HG03354 (cell line): Measurements from ENCODE around the gene ODAD4.

Experiments used
- ATAC-seq: cut with Tn5 transposase; IDR thresholded peaks from one replicate; pipeline ENCODE4 v1.9.1; 2021; ENCODE audit warnings: mild to moderate bottlenecking; ENCODE audit not compliant: unreplicated experiment, poor library complexity, severe bottlenecking

ODAD4 gene

DNA sequence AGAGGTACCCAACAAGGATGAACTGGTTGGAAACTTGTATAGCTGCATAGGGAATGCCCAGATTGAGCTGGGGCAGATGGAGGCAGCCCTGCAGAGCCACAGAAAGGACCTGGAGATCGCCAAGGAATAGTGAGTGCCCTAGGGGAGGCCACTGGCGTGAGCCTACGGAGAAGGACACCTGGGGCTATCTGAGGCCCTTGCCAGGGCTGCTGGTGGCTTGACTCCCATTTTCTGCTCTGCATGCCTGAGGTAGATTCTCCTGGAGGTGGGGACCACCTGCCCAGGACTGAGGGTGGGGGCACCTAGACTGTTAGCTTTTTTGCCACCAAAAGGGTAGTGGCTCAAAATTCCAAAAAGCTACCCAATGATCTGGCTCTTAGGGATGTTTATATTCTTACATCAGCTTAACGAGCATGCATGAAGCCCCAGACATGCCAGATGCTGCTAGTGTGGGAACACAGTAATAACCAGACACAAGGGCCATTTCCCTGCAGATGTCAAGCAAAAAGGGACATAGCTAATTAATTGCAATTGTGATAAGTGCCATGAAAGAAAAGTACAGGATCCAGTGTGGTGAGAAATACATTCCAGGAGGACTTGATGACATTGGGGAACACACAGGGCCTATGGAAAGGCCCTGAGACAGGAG, 8.8 kb downstream of the ODAD4 start:
- no peak for ATAC-seq

DNA sequence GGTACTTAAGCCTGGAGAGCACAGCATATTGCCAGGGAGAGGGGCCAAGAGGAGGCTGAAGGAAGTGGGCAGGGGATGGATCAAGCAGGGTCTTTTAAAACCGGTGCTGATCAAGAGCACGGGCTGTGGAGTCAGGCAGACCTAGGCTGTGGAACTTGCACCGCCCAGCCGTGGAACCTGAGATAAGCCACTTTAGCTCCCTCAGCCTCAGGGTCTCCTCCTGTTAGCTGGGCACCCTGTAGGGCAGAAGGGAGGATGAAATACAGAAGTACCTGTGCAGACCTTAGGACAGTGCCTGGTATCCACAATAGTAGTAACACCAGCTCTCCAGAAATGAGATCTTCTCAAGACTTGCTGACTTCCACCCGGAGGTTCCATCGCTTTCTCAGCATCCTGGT, 9.3 kb downstream of the ODAD4 start:
- no peak for ATAC-seq

DNA sequence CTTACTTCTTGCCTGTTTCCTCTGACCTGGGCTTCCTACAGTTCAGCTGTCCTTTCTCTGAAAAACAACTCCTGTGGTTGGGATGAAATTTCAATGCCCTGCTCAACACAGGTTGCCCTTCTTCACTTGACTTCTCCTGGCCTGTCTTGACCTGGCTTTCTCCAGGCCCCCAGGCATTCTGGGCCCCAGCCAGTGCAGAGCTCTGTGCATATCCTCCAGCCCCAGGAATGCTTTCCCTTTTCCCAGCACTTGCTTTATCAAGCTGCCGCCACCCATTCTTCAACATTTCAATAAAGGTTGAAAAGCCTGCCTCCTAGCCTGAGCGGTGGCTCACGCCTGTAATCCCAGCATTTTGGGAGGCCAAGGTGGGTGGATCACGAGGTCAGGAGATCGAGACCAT, 10.8 kb downstream of the ODAD4 start:
- no peak for ATAC-seq

- ATAC-seq, result no peak
Measured at GRCh38 chr17:41942626-41943373, 12.4 kb downstream of the ODAD4 start.

GRCh38 chr17:41943492-41943891, 13.1 kb downstream of the ODAD4 start:
- no peak for ATAC-seq

- no peak for ATAC-seq
Measured at GRCh38 chr17:41944943-41945342, 14.5 kb downstream of the ODAD4 start.

GRCh38 chr17:41948762-41949460, 18.5 kb downstream of the ODAD4 start:
- no peak for ATAC-seq

- ATAC-seq, result no peak
Measured at GRCh38 chr17:41956522-41956921, 26.1 kb downstream of the ODAD4 start.

DNA sequence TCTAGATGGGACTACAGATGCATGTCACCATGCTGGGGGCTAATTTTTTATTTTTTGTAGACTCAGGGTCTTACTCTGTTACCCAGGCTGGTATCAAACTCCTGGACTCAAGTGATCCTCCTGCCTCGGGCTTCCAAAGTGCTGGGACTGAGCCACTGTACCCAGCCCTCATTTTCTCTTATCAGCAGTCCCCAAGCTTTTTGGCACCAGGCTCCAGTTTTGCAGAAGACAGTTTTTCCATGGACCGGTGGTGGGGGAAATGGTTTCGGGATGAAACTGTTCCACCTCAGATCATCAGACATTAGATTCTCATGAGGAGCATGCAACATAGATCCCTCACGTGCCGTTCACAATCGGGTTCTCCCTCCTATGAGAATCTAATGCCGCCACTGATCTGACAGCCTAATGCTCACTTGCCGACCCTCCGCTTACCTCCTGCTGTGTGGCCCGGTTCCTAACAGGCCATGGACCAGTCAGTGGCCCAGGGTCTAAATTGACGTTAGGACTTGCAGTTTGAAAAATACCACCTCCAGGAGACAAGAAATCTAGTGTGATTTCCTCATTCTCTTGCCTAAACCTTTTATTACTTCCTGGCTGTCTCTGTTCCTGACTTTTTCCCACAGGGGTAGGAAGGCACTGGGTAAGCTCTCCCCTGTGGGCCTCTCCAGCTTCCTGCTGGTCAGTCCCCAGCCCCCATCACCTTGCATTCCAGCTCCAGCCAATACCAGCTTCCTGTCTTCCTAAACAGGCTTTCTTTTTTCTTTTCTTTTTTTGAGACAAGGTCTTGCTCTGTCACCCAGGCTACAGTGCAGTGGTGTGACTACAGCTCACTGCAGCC, 26.8 kb downstream of the ODAD4 start:
- no peak for ATAC-seq

DNA sequence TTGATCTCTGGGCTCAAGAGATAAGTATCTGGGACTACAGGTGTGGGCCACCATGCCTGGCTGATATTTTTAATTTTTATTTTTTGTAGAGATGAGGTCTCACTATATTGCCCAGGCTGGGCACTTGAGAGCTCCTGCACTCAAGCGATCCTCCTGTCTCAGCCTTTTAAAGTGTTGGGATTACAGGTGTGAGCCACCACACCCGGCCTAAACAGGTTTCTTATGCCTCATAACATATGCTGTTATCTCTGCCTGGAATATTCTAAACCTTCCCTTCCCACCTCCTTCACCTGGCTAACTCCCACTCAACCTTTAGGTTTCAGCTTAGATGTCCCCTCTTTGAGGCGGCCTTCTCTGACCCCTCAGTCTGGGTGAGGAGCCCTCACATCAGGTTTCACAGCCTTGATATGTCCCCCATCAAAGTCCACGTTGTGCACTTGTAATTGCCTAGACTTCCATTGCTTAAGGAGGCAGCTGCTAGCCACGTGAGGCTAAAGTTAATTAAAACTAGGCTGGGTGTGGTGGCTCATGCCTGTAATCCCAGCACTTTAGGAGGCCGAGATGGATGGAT, 27.5 kb downstream of the ODAD4 start:
- no peak for ATAC-seq

DNA sequence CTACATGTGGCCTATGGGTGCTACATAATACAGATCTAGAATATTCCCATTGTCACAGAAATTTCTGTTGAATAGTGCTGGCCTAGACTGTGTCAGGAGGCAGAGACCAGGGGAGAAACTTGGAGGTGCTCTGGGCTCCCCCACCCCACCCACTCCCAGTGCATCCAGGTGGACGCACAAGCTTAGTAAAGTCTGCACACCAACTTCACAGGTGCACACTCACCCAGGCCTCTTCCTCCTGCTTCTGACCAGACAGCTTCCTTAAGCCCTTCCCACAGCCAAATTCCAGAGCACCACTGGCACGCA, 28.6 kb downstream of the ODAD4 start:
- no peak for ATAC-seq

- no peak for ATAC-seq
Measured at GRCh38 chr17:41959336-41960095, 29.1 kb downstream of the ODAD4 start.

DNA sequence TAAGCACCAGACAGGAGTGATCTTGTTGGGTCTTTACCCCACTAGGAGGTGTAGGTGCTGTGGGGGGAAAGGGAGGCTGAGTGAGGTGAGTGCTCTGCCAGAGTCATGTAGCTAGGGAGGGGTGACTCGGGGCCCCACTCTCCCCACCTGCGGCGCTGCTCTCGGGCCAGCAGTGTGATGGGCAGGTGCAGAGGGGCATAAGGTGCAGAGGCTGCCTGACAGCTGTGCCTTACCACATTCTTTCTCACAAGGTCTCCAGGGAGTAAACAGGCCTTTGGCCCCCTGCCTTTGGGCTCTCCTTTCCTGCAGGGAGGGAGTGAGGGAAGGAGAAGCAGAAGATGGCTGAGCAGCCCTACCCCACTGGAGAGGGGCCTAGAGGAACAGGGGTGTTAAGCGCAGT, 31.7 kb downstream of the ODAD4 start:
- ATAC-seq, result no peak

DNA sequence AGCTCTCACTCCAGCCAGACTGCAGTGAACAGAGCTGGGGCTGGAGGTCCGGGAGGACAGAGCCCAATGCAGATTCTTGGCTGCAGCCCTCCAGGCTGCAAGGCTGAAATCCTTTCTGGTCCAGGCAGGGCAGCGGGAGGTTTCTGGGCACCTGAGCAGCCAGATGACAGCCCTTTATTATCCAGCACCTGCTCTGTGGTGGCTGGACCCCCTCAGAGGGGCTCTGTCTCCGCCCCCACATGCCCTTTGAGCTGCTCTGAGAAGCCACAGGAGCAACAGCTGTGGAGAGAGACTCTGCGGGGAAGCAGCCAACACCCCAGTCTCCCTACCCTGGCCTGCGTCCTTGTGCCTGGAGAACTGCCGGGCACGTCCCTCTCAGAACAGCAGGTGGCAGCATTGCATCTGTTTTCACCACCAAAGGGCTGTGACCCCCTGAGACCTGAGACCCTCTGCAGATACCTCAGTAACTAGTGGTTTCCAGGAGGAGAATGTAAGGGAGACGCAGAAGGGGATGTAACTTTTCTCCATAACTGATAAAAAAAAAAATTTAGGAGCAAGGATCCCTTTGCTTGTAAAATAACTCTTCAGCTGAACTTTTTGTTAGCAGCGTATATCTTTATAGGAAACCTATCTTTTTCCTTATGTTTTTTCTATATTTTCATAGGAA, 32.5 kb downstream of the ODAD4 start:
- no peak for ATAC-seq

DNA sequence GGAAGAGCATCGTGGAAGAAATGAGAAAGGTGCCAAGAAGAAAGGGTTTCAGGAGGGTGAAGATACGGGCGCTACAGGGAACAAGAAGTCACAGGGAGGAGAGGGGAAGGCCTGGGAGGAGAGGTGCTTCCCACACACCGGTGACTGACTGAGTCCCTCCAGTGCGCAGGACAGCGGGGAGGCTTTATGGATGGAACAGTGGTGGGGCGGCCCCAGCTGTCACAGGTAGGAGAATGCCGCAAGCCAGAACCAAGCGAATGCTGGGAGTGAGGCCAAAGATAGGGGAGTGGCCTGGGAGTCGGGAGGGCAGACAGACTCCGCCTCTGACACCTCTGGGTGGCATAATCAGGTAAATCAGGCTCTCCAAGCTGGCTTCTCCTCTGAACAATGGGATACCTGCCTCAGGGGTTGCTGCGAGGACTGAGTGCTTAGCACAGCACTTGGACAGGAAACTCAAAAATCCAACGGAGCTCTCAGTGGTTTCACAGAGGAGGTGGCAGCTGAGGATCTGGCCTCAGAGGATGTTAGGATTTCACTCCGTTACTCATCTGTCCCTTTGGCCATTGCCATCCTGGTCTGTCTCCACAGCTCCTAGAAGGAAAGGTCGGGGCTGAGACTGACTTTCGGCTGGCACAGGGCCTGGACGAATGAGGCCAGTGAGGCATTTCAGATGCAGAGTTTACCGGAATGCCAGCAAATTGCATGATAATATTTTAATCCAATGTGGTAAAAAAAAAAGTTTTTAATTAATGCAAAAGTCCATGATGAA, 35.5 kb downstream of the ODAD4 start:
- ATAC-seq, result no peak

DNA sequence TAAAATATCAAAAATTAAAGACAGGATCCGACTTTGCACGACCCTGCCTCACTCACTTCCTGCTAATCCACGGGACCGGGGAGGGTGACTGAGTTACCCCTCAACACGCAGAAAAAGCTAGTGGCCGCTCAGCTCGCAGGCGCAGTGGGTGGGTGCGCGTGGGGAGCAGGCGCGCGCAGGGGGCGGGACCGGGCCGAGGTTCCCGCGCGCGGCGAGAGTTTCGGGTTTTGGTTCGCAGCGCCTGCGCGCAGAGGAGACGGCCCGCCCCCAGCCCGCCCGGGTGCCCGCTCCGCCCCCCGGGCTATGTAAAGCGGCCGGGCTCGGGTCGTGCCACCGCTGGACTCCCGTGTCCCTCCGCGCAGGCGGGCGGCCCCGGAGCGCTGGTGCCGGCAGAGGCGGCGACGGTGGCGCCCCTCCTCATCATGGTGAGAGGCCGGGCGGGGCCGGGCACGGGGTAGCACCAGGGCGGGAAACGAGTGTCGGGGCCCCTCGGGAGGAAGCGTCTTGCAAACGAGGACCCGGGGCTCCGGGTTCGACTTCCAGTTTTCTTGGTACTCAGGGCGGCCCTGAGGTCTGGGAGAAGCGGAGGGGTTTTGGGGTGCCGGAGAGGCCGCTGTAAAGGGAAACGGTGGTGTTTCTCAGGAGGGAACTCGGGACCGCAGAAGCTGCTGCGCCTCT, 36.2 kb downstream of the ODAD4 start, which contains the start of gene CNP:
CNP (plus strand) TSS at position 333 of the 678 bp plus-strand sequence; CDS start at position 423, 90 bp downstream.
- peak; percentile 71 for ATAC-seq

DNA sequence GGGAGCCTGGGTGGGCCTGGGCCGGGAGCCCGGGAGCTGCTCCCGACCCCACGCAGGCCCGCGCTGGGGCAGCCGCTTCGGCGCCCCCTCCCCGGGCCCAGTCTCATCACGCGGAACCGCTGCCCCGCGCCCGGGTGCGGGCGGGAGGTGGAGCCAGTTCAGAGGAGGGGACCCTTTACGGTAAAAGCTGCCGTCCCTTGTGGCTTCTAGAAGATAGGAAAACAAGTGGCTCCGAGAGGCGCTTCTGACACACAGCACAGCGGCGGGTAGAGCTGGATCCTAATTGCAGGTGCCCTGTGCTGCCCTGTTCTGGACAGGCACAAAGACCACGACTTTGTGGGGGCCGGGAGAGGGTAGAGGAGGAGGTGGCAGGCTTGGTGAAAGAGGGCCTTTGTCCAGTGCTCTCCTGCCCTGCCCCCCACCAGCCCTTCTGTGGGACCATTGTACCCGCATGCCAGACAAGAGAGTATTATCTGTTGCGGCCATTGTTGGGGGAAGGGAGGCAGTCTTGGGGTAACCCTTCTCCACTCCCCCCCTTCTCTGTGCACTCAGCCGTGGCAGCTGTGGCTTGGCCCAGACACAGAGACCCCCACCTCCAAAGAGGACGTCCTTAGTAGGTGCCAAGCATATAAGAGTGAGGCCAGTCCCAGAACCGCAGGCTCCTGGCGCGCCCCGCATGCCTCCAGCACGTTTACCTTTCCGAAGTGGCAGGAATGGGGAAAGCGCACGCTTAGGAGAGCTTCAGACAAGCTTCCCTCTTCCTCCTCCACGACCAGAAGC, 36.9 kb downstream of the ODAD4 start:
- ATAC-seq, result peak; percentile 15
